Testis (tissue), 2 donors: ENCODE results near the gene AKAP12.

Experiments used
- POLR2A ChIP-seq: fragments of 450-650 bp; IDR thresholded peaks from one replicate; pipeline ENCODE4 v1.6.1; 2017; ENCODE audit warnings: antibody characterized with exemption, mild to moderate bottlenecking, moderate library complexity
- TF ChIP-seq, protein P1 (sequence below), 3 experiments: fragments of 450-650 bp in 2 of 3; fragments of 200-600 bp in 1 of 3; sonication (generic) in 1 of 3; IDR thresholded peaks; one replicate each; pipeline ENCODE4 v1.5.1; 2016 to 2019; ENCODE audit warnings: antibody characterized with exemption in 3 of 3, mild to moderate bottlenecking in 2 of 3, moderate library complexity in 1 of 3

DNA sequence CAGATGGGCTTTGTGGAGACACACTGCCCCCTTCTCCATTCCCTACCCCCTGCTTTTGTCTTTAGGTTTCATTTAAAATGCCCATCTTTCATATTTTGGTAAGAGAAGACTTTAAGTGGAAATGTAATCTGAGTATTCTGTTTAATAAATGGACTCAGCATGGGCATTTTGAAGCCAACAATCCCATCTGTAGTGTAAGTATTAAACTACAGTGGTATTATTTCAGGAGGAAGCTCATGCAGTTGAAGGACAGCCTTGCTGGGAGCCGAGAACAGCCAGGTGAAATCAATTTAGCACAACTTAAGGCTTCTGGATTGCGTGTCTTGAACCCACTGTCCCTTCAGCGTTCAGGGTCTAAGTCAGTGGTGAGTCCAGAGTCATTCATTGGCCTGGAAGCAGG lies 63.5 kb downstream of the AKAP12 start:
- TF ChIP-seq, protein P1, sequence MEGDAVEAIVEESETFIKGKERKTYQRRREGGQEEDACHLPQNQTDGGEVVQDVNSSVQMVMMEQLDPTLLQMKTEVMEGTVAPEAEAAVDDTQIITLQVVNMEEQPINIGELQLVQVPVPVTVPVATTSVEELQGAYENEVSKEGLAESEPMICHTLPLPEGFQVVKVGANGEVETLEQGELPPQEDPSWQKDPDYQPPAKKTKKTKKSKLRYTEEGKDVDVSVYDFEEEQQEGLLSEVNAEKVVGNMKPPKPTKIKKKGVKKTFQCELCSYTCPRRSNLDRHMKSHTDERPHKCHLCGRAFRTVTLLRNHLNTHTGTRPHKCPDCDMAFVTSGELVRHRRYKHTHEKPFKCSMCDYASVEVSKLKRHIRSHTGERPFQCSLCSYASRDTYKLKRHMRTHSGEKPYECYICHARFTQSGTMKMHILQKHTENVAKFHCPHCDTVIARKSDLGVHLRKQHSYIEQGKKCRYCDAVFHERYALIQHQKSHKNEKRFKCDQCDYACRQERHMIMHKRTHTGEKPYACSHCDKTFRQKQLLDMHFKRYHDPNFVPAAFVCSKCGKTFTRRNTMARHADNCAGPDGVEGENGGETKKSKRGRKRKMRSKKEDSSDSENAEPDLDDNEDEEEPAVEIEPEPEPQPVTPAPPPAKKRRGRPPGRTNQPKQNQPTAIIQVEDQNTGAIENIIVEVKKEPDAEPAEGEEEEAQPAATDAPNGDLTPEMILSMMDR (IDR thresholded peaks at IDR 0.05): no peak
- TF ChIP-seq POLR2A: no peak
